Kidney (tissue), 14 donors: ENCODE measurements around the gene NCDN. TPM values are rescaled to one million over a fixed set of nuclear protein-coding genes. Genes with fewer than 3 reads are reported as not detected.

Experiments
- DNase-seq, 5 donors: peaks; one replicate each; pipeline ENCODE4 v3.0.0-alpha.2; 2013 to 2020
- FAIRE-seq: peaks from 2 replicates; lab custom pipeline; 2012; peaks lifted over from hg19 to GRCh38; lab: Jason Lieb, UNC
- H3K27ac ChIP-seq, 2 donors: one replicate each; pipeline ENCODE4 v1.7.0; 2013; ENCODE audit warnings: low read depth in 2 of 2, low read length in 2 of 2, inconsistent platforms in 1 of 2
- H3K27me3 ChIP-seq: one replicate; pipeline ENCODE4 v1.7.1; 2013; ENCODE audit warnings: low read length, inconsistent platforms; ENCODE audit not compliant: control insufficient read depth, insufficient read depth
- H3K36me3 ChIP-seq, 3 donors: one replicate each; pipeline versions ENCODE4 v1.7.0 to v1.7.1; 2013; ENCODE audit warnings: low read length in 3 of 3, control low read depth in 1 of 3, inconsistent platforms in 1 of 3; ENCODE audit not compliant: insufficient read depth in 3 of 3, control insufficient read depth in 2 of 3
- H3K4me1 ChIP-seq, 3 donors: one replicate each; pipeline versions ENCODE4 v1.7.0 to v1.7.1; 2013; ENCODE audit warnings: low read length in 3 of 3, inconsistent platforms in 1 of 3, low read depth in 1 of 3; ENCODE audit not compliant: control insufficient read depth in 2 of 3, insufficient read depth in 2 of 3
- H3K4me3 ChIP-seq, 3 donors: one replicate each; pipeline versions ENCODE4 v1.7.0 to v1.8.1; 2013; ENCODE audit warnings: low read length in 3 of 3, control low read depth in 1 of 3, inconsistent platforms in 1 of 3
- H3K9ac ChIP-seq, 3 donors: one replicate each; pipeline versions ENCODE4 v1.7.0 to v1.7.1; 2013; ENCODE audit warnings: low read length in 3 of 3, control low read depth in 1 of 3, inconsistent platforms in 1 of 3
- H3K9me3 ChIP-seq, 3 donors: one replicate each; pipeline versions ENCODE4 v1.7.0 to v1.7.1; 2013; ENCODE audit warnings: low read length in 3 of 3, control low read depth in 1 of 3, inconsistent platforms in 1 of 3; ENCODE audit not compliant: control insufficient read depth in 2 of 3, insufficient read depth in 1 of 3
- intact Hi-C: fragments of 100-400 bp; cut with DNase I; formaldehyde crosslinking; loops from one replicate; pipeline ENCODE4 v1.11.1; 2022
- polyA plus RNA-seq: library from polyadenylated mRNA; stranded (reverse); fragments of 350-450 nt; fragmentation: Illumina TruSeq; extraction: RNeasy Lipid Tissue Mini Kit (QIAGEN cat#74804); gene quantifications from one replicate; pipeline ENCODE4 v1.2.3, GENCODE V29; 2014; ENCODE audit warnings: low read depth, low replicate concordance; ENCODE audit not compliant: insufficient read depth
- total RNA-seq: library from RNA; stranded (reverse); fragmentation: NEBNext Ultra II Directional; extraction: Animal tissue kit (Norgen Biotek cat#: 25700); gene quantifications from one replicate; pipeline ENCODE4 v1.2.1, GENCODE V29; 2021
- TF ChIP-seq, protein P1 (sequence below): IDR thresholded peaks from 3 replicates; pipeline ENCODE4 v1.5.1; 2012; ENCODE audit warnings: mild to moderate bottlenecking, moderate library complexity, borderline replicate concordance; ENCODE audit not compliant: insufficient read depth; ENCODE audit errors: extremely low read depth
- donor health status: control.
- donor health status: control.
- donor health status: control.
- donor health status: control.
- donor health status: control.
- donor health status: DM: yes; HTN: yes; CAD: no.
- donor health status: Normal renal cell carcinoma (clear cell type).

The NCDN gene
- total and polyA plus RNA-seq, 2 donors from 2014 or later, result 14.3 to 22.4 TPM

DNA sequence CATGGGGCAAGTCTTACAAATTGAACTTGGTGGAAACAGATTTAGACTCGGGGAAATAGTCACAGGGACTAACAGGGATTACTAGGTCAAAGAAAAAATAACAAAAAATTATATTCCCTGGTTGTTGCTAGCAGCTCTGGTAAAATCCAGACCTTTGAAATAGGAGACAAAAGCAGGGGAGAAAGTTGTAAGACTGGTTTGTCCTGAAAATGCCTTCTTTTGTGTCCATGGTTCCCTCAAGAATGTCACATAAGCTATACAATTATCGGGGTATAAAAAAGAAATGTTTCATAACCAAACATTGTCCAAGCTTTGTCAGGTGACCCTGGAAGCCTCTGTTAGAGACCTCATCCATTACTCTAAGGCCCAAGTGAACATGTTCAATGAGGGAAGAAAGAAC, 33.5 kb upstream of the NCDN start:
- H3K4me1 ChIP-seq, result peaks cover 0 to 4% (median 0%) of the 10 kb centered on the region in 3 donors
- no peak overlapping the region for H3K27ac ChIP-seq
- DNase-seq (peak in 2 of 5 donors; percentile 56), FAIRE-seq (no peak)
- intact Hi-C loops, result no loop called here
- no peaks in the 10 kb centered on the region for H3K27me3 ChIP-seq
- TF ChIP-seq, protein P1, sequence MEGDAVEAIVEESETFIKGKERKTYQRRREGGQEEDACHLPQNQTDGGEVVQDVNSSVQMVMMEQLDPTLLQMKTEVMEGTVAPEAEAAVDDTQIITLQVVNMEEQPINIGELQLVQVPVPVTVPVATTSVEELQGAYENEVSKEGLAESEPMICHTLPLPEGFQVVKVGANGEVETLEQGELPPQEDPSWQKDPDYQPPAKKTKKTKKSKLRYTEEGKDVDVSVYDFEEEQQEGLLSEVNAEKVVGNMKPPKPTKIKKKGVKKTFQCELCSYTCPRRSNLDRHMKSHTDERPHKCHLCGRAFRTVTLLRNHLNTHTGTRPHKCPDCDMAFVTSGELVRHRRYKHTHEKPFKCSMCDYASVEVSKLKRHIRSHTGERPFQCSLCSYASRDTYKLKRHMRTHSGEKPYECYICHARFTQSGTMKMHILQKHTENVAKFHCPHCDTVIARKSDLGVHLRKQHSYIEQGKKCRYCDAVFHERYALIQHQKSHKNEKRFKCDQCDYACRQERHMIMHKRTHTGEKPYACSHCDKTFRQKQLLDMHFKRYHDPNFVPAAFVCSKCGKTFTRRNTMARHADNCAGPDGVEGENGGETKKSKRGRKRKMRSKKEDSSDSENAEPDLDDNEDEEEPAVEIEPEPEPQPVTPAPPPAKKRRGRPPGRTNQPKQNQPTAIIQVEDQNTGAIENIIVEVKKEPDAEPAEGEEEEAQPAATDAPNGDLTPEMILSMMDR, result no peak
- H3K9ac ChIP-seq, result no peak overlapping the region
- no peaks in the 10 kb centered on the region for H3K9me3 ChIP-seq
- no peaks in the 10 kb centered on the region for H3K36me3 ChIP-seq
- no peak overlapping the region for H3K4me3 ChIP-seq

DNA sequence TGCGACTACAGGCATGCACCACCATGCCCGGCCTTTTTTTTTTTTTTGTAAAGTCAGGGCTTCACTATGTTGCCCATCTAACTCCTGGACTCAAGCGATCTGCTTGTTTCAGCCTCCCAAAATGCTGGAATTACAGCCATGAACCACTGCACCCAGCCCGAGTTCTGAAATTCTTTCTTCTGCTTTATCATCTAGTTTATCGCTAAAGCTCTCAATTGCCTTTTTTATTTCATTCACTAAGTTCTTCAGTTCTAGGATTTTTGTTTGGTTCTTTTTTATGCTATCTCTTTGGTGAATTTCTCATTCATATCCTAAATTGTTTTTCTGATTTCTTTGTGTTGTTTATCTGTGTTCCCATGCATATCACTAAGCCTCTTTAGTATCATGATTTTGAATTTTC, 27.4 kb upstream of the NCDN start:
- Histone ChIP-seq H3K27me3 (no peaks in the 10 kb centered on the region), H3K27ac (no peak overlapping the region), H3K4me3 (no peak overlapping the region), H3K9me3 (no peaks in the 10 kb centered on the region), H3K36me3 (peaks cover 0 to 4% (median 2%) of the 10 kb centered on the region in 3 donors), H3K9ac (no peak overlapping the region), H3K4me1 (peaks cover 0 to 5% (median 0%) of the 10 kb centered on the region in 3 donors)
- no peak for FAIRE-seq
- intact Hi-C loops, result no loop called here
- TF ChIP-seq, protein P1, result no peak
- DNase-seq, result no peak

DNA sequence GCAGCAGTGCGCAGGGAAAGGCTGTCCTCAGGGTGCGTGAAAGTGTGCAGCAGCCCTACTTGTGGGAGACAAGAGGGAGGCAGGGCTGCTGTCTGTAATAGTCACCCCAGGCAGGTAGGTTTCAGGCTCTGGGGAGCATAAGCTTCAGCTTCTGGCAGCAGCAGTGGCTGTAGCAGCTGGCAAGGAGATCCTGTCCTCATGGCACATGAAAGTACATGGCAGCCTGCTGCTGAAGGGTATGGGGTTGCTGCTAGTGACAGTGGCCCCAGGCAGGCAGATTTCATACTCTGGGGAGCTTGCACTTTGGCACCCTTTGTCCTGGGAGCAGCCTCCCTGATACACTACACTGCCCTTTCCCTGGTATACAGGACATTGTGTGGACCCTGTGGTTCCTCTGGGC, 26.7 kb upstream of the NCDN start:
- no peak overlapping the region for H3K4me3 ChIP-seq
- no peaks in the 10 kb centered on the region for H3K9me3 ChIP-seq
- TF ChIP-seq, protein P1, result no peak
- peaks cover 0 to 5% (median 0%) of the 10 kb centered on the region in 3 donors for H3K4me1 ChIP-seq
- H3K36me3 ChIP-seq, result peaks cover 0 to 4% (median 2%) of the 10 kb centered on the region in 3 donors
- FAIRE-seq, result no peak
- no peak overlapping the region for H3K9ac ChIP-seq
- H3K27me3 ChIP-seq, result no peaks in the 10 kb centered on the region
- no peak overlapping the region for H3K27ac ChIP-seq
- intact Hi-C loops, result no loop called here
- DNase-seq, result no peak

DNA sequence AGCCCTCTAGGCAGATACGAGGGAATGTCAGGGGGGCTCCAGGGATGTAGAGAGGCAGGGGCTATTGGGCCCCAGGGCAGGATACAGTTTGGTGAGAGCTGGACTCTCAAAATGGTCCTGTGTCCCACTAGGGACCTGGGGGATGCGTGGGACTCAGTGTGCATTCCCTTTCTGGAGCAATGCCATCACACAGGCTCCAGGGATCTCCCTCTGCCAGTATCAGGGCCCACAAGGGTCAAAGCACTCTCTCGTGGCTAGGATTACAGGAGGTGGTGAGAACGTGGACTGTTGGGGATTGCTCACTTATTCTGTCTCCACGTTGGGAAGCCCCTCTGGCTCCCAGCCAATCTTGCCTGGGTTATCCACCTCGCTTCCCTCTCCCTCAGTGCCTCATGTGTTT, 26.2 kb upstream of the NCDN start:
- intact Hi-C loops, result no loop called here
- no peak overlapping the region for H3K9ac ChIP-seq
- peaks cover 0 to 4% (median 2%) of the 10 kb centered on the region in 3 donors for H3K36me3 ChIP-seq
- H3K27me3 ChIP-seq, result no peaks in the 10 kb centered on the region
- no peak overlapping the region for H3K27ac ChIP-seq
- TF ChIP-seq, protein P1, result no peak
- H3K4me3 ChIP-seq, result no peak overlapping the region
- H3K9me3 ChIP-seq, result no peaks in the 10 kb centered on the region
- FAIRE-seq, result no peak
- DNase-seq, result no peak
- peaks cover 0 to 5% (median 0%) of the 10 kb centered on the region in 3 donors for H3K4me1 ChIP-seq
